Stimulated activated CD4-positive, alpha-beta T cell treated with anti-CD3 and anti-CD28 coated beads, Interleukin-2, amount 100 ng/mL, for 4 hours (primary cell): ENCODE measurements around the gene BCR.

Experiments
- DNase-seq: peaks from one replicate; pipeline ENCODE4 v3.0.0-alpha.2; 2020; ENCODE audit warnings: low read depth

The BCR gene

GRCh38 chr22:23245045-23245798, 64.9 kb downstream of the BCR start:
- DNase-seq = no peak

GRCh38 chr22:23245799-23246136, 65.5 kb downstream of the BCR start:
- DNase-seq = no peak

- DNase-seq = no peak
These were observed 66.9 kb downstream of the BCR start for GRCh38 chr22:23246982-23247766.

DNA sequence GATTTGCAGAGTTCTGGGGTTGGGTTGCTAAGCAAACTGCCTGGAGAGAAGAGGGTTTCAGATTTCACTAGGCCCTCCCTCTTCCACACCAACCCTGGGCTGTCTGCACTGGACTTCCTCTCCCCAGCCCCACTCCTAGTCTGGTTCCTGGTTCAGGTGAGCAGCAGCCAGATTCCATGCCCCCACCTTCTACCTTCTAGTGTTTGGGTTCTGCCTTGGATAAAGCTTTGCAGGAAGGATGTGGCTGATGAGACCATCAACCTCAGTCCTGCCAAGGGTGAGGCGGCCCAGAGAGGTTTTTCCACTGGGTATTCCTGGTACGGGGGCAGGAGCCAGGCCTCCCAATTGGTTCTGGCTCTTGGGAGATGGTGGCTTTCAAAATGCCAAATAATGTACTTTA, 68.3 kb downstream of the BCR start:
- DNase-seq = no peak

DNA sequence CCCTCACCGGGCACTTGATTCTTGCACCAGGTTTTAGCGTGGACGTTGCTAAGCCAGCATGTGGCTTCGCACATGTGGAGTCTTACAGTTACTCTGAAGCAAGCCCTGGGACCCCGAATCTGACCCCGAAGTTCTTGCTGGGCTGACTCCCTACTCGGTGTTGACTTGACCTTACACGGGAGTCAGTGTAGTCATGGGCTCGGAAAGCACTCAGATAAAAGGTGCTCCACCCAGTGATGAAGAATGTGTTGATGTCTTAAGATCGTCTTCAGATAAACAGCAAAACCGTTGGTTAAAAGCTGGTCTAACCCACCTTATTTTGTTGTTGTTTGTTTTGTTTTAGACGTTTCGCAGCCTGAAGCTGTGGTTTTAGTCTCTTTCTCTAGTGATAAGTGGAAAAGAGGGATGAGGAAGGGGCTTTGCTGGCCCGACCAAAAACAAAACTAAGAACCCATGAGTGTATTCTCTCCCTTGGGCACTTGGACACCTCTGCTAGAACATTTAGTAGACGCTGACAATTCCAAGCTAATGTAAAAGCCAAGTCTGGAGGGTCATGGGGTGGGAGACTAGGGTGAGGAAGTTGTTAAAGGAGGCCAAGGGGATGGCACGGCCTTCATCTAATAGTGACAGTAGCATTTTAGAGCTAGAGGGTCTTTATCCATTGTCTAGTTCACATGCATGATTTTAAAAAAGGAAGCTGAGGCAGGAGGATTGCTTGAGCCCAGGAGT, 69.9 kb downstream of the BCR start:
- DNase-seq = no peak

- no peak for DNase-seq
These were observed 70.6 kb downstream of the BCR start for GRCh38 chr22:23250785-23251363.

- DNase-seq = no peak
These were observed 71.3 kb downstream of the BCR start for GRCh38 chr22:23251445-23252093.

- DNase-seq = no peak
These were observed 73.3 kb downstream of the BCR start for GRCh38 chr22:23253475-23254055.

DNA sequence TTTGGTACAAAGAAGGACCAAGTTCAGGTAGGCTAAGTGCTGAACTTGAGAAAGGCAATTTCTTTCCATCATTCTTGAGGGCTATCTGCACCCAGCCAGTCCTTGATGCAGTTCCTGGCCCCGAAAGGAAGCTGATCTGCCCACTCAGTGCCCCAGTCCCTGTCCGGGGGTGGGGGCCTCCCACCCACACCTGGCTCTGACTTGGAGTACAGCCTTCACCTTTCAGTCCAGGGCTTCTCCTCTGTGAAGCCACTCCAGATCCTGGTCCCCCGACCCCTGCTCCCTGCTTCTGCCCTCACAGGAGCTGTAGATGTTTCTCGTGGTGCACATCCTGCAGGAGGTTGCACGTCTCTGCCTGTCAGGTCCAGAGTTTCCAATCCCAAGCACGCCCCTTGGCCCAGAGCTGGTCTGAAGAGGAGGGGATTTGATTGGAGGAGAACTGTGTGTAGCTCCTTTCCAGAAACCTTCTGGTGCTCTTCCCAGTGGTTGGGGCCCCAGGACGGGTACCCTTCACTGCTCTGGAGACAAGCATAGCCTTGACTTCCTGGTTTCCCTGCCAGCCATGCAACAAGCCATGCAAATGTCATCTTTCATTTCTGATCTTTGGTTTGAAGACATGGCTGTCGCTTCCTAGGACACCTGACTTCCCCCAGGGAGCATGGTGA, 75.3 kb downstream of the BCR start:
- DNase-seq = no peak

GRCh38 chr22:23256171-23256932, 76.0 kb downstream of the BCR start:
- no peak for DNase-seq

DNA sequence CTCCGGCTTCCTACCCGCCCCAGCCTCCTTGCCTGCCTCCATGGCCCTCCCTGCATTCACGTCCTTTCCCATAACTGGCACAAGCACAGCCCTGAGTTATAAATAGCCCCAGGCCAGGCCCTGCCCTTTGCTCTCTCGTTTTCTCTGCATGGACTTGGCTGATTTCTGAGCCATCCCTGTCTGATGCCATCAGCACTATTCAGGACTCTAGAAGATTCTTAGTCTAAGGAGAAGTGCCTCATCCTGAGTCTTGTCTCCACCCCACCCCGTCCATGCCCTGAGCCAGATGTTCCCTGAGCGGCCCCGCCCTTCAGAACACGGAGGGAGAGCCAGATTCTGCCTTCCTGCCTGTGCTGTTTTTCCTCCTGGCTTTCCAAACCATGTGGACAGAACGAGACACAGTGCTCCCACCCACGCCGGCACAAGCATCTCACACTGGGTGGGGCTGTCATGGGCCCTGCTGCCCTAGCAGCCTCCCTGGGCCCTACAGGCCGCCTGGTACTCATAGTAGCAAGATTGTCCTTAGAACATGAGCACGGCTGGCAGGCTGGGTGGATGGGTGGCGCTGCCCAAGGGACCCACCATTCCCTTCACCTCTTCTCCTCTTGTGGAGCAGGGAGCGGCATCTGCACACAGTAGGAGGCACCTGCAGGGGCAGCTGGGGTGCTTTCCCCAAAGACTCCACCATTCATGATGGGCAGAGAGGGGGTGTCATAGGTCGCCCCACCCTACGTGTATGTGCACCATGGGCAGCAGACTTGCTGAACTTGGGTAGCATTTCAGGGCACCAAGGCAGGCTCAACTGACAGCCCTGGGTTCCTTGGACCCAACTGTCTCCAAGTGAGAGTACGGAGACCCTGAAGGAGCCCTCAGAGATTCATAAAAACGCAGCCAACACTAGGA, 76.9 kb downstream of the BCR start:
- no peak for DNase-seq

DNA sequence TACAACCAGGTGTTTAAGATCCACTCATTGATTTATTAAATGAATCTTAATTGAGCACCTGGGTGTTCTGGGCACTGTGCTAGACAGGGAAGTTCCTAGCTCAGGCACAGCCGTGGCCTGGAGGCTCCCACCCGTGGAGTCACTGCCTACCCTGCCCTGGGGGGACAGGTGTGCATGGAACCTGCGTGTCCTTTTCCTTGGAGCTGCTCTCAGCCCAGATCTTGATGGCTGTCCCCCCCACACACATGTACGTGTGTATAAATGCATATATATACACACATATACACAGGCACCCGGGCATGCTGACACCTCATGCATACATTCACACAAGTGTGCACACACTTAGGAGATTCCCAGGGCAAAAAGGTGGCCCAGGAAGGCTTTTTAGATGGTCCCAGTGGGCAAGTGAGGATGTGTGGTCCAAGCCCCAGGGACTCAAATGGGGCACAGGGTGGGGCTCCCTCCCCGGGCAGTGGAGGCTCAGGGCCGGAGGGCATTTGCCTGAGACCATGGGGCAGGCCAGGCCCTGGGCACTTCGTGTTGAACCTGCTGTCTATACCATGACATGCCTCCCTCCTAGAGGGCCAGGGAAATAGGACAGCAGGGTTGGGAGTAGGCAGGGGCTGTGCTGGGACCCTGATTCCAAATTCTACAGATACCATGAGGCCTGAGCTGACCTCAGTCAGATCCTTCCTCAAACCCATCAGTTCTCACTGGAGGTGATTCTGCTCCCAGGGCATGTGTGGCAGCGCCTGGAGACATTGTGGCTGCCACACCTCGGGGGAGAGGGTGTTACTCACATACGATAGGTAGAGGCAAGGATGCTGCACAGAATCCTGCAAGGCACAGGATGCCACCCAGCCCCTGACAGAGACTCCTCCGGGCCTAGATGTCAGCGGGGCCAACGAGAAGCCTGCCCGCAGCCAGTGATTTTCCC, 77.8 kb downstream of the BCR start:
- no peak for DNase-seq

GRCh38 chr22:23258826-23259170, 78.5 kb downstream of the BCR start:
- DNase-seq = no peak

DNA sequence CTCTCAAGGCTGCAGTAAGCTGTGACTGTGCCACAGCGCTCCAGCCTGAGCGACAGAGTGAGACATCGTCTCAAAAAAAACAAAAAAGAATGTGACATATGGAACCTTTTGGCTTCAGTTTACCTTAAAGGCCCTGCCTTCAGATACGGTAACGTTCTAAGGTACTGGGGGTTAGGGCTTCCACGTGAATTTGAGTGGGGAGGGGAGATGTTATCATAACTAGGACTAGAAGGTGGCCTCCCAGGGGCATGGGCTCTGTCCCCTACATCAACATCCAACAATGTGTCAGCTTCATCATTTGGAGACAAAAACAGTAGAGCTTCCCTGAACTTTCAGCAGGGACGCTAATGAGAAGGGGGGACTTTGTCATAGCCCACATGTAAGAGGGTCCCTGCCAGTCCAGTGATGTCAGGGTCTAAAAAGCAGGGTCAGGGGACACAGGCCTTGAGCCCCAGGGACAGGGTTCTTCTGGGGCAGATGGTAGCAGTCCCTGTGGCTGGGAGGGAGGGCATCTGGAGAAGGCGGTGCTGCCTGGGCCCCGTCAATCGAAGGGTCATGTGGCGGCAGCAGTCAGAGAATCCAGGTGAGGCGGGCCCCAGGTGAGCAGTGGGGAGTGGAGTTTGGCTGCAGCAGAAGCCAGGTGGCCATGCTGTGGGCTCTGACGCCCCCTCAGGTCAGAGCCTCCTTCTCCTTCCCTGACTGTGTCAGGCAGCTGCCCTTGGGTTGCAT, 79.8 kb downstream of the BCR start:
- DNase-seq = no peak

DNA sequence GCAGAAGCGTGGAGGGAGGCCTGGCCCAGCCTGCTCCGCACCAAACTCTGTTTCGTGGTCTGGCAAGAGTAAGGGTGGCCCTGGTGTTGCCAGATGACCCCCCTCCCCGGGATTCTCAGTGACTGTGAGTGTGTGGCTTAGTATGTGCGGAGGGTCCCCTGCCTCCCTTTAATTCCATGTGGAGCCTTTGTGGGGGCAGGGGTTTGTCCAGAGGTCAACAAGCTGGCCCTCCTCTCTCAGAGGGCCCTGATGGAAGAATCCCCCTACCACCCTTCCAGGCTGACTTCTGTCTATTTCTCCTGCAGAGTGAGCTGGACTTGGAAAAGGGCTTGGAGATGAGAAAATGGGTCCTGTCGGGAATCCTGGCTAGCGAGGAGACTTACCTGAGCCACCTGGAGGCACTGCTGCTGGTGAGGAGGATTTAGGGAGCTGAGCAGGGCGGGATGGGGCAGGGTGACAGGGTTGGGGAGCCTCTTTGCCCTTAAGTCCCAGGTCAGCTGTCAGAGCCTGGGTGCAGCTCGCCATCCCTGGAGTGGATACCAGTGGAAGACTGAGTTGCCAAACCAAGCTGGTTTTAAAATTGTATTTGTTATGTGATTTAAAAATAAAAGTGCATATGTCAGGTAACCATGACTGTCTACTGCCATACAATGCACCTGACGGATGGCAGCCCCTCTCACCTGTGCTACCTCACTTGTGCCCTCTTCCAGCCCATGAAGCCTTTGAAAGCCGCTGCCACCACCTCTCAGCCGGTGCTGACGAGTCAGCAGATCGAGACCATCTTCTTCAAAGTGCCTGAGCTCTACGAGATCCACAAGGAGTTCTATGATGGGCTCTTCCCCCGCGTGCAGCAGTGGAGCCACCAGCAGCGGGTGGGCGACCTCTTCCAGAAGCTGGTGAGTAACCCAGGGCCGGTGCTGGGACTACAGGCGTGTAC, 80.6 kb downstream of the BCR start:
- no peak for DNase-seq

GRCh38 chr22:23261900-23262450, 81.7 kb downstream of the BCR start:
- no peak for DNase-seq
